Fibroblast of villous mesenchyme (primary cell): Measurements from ENCODE around the gene RARG. TPM values are rescaled to one million over a fixed set of nuclear protein-coding genes. Genes with fewer than 3 reads are reported as not detected.
A peak's percentile ranks its signal among the peaks of the same experiment; 100 is the strongest.

ENCODE experiments used
- DNase-seq: peaks from one replicate; pipeline ENCODE4 v3.0.0-alpha.2; 2010; ENCODE audit warnings: low read depth
- H3K4me3 ChIP-seq: 2 replicates; pipeline ENCODE4 v1.5.1; 2011; ENCODE audit warnings: low read depth, mild to moderate bottlenecking, low read length
- CTCF ChIP-seq: IDR thresholded peaks from 2 replicates; pipeline ENCODE4 v1.5.1; 2012; ENCODE audit warnings: low read depth, mild to moderate bottlenecking, low read length; ENCODE audit not compliant: insufficient read depth
- total RNA-seq: library from RNA; depleted of rRNA; stranded (reverse); fragments of >200 nt; gene quantifications from 2 replicates; pipeline ENCODE4 v1.2.3, GENCODE V29; 2012

The RARG gene
- total RNA-seq, 1 donor: 29.4 TPM

- no peak overlapping the region for H3K4me3 ChIP-seq
- TF ChIP-seq CTCF: no peak
- no peak for DNase-seq
Observed at GRCh38 chr12:53235742-53236442, 3.9 kb upstream of the RARG start.

- no peak for DNase-seq
- TF ChIP-seq CTCF: no peak
- H3K4me3 ChIP-seq: no peak overlapping the region
Observed at GRCh38 chr12:53235164-53235563, 3.2 kb upstream of the RARG start.

GRCh38 chr12:53234271-53234914, 2.4 kb upstream of the RARG start:
- DNase-seq: no peak
- no peak overlapping the region for H3K4me3 ChIP-seq
- TF ChIP-seq CTCF: no peak

- no peak overlapping the region for H3K4me3 ChIP-seq
Observed at GRCh38 chr12:53233671-53234121, 1.7 kb upstream of the RARG start.

GRCh38 chr12:53232646-53233461, 845 bp upstream of the RARG start:
- peak; percentile 0 for TF ChIP-seq CTCF
- H3K4me3 ChIP-seq: peak overlapping the region; percentile 72
- DNase-seq: peak; percentile 42

More at GRCh38 chr12:53233671-53234121, 1.7 kb upstream of the RARG start:
- DNase-seq: no peak
- TF ChIP-seq CTCF: no peak

GRCh38 chr12:53231671-53231920, 413 bp downstream of the RARG start:
- no peak for TF ChIP-seq CTCF
- H3K4me3 ChIP-seq: peak overlapping the region; percentile 72
- no peak for DNase-seq
